Measurements from ENCODE around the gene OR13C2. TPM values are rescaled to one million over a fixed set of nuclear protein-coding genes. Genes with fewer than 3 reads are reported as not detected.

The OR13C2 gene
- total RNA-seq, 4 donors from 2014 or later, result 2.4 TPM; not detected in 3

Other genes with a start within 250 kb of the OR13C2 start
- gene OR13F1, start 101.4 kb downstream of the OR13C2 start, total RNA-seq, result not detected
- gene OR13C4, start 78.4 kb downstream of the OR13C2 start, total RNA-seq, result under 1 TPM in 2 of 4 donors, not detected in 2; 0.56 to 0.68 TPM
- under 1 TPM in 1 of 4 donors, not detected in 3; 0.40 TPM for gene OR13C3, start 68.8 kb downstream of the OR13C2 start, total RNA-seq
- gene OR13C8, start 36.5 kb downstream of the OR13C2 start, total RNA-seq, result not detected
- gene OR13C5, start 6.2 kb downstream of the OR13C2 start, total RNA-seq, result not detected
- gene OR13C9, start 12.6 kb upstream of the OR13C2 start, total RNA-seq, result not detected
- gene OR13D1, start 88.9 kb upstream of the OR13C2 start, total RNA-seq, result not detected
- 10 to 100 TPM; 23.9 to 38.2 (median 28.8) TPM for gene NIPSNAP3A, start 142.1 kb upstream of the OR13C2 start, total RNA-seq
- gene NIPSNAP3B, start 158.5 kb upstream of the OR13C2 start, total RNA-seq, result 1 to 10 TPM; 2.4 to 5.2 (median 4.7) TPM